Measurements from ENCODE around the gene STK17B.

Gene STK17B

DNA sequence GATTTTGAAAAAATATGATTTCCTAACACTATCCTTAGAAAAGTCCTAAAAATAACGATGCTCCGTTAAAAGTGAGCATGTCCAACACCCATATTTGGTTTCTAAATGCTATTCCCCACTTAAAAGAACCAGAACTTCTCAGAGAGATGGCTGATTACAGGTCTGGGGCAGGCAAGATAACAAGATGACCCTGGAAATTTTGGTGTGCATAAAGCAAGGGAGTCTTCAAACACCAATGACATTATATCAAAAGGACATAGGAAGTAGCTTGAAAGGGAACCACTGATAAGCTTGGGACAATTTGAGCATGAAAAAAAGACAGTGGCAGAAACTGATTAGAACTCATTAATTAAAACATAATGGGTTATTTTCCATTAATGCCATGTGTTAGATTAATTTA, 17.9 kb downstream of the STK17B start:
- no peak for DNase-seq

GRCh38 chr2:196149948-196150347, 21.4 kb downstream of the STK17B start:
- no peak for DNase-seq

GRCh38 chr2:196148736-196149135, 22.6 kb downstream of the STK17B start:
- DNase-seq, result no peak

DNA sequence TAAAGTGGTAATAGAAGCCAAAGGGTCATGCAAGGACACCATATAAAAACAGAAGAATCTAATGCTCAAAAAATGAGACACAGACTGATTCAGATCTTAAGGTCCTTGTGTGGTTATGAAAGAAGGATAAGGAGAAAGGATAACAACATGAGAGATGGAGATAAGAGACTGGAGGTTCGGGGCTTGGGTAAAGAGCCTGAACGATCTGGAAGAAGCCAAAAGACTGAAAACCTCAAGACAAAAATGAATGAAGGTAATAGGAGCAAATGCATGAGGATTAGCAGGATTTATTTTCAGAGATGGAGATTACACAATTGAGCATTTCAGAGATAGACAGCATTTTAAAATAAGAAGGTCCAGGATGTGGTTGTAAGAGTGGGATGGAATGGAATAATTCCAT, 26.1 kb downstream of the STK17B start:
- DNase-seq, result no peak

GRCh38 chr2:196144513-196145126, 26.8 kb downstream of the STK17B start:
- no peak for DNase-seq

DNA sequence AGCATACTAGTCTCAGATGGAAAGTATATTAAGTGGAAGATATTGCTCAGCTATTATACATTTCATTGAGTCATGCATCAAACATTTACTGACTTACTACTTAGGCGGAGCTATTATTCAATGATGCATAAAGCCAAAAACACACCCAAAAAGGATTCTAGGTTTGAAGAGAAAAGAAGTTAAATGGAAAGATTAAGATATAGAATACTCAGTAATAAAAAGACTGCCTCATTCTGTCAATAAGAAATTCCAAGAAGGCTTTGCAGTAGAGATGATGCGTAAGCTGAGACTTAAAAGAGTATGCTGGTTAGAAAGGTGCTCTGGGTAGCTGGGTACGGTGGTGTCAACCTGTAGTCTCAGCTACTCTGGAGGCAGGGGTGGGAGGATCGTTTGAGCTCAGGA, 27.6 kb downstream of the STK17B start:
- no peak for DNase-seq

- no peak for DNase-seq
These were observed 28.6 kb downstream of the STK17B start for GRCh38 chr2:196142825-196143224.

DNA sequence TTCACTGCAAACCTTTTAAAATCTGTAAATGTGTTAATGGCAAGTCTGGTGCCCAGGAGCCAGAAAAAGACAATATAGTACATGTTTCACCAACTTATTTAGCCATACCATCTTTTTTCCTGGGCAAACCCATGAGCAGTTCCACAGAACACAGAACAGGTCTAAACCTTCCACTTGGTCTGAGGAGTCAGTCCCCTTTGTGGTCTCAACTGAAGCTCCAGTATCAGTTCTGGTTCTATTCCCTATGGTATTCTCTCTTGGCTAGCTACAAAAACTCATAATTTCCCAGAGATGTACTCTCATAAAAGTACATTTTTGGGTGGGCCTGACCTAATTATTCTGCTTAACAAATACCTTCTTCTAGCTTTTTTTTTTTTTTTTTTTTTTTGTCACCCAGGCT, 31.2 kb downstream of the STK17B start:
- DNase-seq, result no peak

DNA sequence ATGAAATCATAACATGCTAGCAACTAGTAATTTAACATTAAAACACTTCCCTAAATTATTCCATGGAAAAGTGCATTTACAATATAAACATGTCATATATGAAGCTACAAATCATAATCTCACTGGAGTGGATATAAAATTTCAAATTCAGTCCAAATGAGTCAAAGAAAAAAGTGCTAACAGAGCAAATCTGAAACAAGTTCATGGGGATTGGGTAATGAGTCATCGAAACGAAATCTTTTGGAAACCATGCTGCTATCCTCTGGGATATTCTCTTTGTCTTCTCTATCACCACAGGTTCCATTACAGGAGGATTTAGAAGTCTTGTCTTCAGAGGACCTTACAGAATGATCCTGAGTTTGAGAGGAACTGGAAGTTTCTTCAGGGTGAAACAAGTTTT, 34.1 kb downstream of the STK17B start:
- no peak for DNase-seq

GRCh38 chr2:196136151-196136550, 35.2 kb downstream of the STK17B start:
- no peak for DNase-seq

DNA sequence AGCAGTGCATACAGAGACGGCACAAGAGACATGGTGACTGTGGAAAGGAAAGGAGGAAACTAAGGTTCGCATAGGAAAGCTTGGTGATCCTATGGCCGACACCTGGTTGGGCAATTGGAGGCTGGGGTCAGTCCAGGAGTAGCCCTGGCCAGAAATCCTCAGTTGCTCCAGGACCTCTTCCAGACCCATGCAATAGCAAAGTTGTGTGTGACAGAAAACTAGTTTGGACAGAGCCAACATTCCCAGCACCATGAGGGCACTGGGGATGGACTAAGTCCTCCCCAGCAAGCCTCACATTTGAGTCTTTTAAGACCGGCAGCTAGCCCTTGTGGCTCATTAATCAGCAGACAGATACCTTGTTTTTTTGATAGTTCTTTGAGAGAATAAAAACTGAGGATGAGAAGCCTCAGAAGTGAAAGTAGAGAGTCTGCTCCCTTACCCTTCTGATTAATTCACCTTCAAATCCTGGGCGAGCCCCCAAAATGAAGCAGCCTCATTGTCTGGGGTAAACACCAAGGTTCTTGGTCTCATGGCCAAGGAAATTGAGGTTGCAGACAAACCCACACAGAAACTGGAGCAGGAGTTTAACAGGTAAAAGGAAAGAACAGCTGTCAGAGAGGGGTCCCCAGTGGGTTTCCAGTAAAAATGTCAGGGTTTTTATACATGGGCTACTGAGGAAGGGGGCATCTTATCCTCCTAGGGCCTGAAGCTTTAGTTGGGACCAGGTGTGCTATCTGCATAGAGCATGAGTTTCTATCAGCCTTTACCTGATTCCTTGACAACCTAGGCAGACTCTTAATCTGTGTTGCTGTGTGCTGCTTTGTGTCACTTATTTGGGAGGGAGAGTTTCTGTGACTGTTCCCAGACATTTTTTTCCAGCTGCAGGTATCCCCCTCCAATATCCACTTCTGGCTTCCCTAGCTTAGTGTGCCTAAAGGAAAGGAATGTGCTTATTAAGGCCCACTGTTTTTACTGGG, 39.1 kb downstream of the STK17B start:
- peak; percentile 4 to 40 (median 12) for DNase-seq

- DNase-seq, result peak; percentile 21 to 37 (median 31)
These were observed 39.9 kb downstream of the STK17B start for GRCh38 chr2:196131384-196131937.

DNA sequence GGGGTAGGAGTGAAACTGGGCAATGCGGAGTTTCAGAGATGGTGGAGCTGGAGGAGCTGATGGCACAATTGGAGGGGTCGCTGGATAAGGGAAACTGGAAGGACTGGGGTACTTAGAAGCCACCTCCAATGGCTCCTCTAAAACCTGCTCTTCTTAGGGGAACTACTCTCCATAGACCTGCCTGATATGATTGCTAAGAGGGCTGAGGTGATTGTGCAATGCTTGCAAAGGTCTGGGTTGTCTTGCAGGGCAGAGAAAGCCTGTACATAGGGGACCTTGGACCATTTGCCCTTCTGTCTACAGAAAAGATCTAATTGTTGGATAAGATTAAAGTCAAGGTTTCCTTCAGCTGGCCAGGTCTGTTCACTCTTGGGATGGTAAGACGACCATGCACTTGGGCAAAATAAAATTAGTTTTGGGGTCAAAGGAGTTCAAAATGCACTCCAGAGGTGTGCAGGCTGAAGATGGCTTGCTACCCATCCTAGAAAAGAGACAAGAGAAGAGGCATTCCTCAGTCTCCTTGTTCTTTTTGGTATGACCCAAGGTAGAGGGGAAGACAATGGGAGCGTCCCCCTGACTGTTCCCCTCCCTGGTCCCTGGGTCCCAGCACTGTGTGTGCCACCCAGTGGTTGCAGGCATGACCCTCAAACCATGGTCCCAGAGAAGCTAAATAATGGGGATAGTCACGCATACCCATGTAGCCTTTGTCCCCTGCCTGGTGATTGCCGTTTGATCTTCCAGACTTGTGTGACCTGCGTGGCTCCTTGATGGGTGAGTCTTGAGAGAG, 41.1 kb downstream of the STK17B start:
- DNase-seq, result no peak

DNA sequence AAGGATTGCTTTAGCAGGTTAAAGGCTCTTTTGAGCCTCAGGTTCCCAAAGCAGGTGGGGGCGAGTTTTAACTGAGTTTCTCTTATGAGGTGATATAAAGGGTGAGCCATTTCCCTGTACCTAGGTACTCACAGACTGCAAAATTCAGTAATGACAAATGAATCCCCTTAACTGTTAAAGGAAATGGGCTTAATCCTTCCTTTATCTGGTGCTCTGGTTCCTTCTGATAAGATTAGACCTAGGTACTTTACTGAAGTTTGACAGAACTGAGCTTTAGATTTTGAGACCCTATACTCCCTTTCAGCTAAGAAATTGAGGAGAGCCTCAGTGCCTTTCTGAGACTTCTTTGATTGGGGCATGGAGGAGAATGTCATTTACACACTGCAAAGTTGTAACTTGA, 42.6 kb downstream of the STK17B start:
- no peak for DNase-seq

DNA sequence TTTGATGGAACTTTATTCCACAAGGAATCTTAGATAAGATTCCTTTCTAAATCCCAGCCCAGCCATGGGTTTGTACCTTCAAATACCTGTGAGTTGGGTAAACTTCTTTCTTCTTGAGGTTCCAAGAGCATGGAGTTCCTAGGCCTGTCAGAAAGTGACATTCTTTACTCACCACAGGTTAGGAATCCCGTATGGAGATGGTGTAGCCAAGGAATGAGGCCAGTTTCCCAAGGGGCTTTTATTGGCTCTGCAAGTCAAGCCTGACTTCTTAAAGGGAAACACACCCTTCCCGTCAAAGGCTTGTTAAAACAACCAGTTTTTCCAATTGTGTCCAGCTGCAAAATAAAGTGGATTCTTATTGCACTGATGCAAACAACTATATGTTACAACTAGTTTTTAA, 45.8 kb downstream of the STK17B start:
- no peak for DNase-seq

DNA sequence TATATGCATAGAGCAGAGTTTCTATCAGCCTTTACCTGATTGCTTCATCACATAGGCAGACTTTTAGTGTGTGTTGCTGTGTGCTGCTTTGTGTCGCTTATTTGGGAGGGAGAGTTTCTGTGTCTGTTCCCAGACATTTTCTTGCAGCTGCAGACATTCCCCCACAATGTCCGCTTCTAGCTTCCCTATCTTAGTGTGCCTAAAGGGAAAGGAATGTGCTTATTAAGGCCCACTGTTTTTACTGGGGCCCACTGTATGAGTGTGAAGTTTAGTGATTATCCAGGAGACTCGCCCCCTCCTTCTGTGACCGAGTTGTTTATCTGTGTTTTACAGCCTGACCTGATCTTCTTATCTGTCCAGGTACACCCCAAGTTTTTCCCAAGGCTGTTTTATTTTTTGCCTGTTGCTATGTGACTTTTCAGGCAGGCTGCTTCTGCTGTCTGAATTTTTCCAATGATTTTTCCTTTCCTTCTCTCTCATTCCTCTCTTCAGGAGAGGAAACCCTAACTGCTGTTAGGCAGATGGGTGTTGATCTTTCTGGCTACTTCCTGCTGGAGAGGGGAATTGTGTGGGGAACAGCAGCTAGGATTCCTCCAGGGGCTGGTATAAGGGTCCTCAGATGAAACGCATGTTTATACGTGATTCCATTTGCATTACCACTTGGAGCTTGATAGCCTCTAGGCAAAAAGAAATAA, 47.6 kb downstream of the STK17B start:
- no peak for DNase-seq

- DNase-seq, result no peak
These were observed 51.5 kb downstream of the STK17B start for GRCh38 chr2:196119926-196120325.

DNA sequence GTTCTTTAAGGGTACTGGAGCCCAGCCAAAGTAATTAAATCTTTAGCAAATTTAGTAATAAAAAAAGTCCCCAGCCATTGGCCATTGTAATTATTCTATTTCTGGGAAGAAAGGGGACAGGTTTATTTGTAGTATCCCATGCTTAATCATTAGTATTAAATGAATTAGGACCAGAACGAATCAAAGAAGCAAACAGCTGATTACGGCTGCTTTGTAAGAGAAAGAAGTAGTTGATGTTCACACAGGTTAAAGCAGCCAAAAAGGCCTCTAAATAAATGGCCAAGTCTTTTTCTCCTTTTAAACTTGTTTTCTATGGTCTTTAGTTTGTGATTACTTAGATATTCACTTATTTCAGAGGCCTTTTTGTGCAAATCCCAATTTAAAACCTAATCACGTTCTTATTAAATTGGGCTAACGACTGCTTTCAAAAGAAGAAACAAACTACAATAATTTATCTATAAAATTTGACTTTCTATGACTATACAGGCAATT, 54.1 kb downstream of the STK17B start:
- no peak for DNase-seq

DNA sequence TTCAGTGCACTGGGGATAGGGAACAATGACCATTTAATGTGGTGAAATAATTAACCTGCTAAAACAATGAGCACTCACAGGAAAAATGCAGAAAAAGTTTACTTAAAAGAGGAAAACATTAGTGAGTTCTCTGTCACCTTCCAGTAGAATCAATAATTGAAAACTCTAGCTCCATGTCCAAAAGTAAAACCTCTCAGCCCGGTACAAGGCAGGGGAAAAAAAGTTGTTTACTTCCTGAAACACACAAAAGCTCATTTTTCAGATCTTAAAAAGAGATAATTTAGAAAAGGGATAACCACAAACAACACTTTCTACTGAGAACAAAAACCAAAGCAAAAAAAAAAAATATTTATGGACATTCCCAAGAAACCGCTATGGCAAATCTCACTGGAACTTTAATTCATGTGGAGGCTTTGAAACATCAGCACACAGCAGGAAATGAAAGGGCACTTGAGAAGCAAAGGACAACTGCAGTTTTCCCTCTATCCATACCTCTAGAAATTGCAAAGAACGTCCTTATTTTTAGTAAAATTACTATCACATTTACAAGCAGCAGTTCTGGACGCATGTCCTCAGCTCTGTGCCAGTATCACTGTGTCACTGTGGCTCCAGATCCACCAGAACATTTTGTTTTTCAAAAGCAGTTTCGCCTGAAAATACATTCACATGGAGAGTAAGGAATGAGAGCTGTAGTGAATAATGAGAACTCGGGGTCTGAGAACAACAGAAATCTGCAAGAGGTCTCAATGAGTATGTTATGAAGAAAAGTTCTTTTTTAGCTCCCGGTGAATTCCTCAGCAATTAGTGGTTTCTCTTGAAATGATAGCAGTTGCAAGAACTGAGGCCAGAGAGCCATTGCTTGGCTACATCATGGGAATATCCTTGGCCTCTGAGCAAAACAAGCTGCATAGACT, 58.1 kb downstream of the STK17B start:
- DNase-seq, result no peak

DNA sequence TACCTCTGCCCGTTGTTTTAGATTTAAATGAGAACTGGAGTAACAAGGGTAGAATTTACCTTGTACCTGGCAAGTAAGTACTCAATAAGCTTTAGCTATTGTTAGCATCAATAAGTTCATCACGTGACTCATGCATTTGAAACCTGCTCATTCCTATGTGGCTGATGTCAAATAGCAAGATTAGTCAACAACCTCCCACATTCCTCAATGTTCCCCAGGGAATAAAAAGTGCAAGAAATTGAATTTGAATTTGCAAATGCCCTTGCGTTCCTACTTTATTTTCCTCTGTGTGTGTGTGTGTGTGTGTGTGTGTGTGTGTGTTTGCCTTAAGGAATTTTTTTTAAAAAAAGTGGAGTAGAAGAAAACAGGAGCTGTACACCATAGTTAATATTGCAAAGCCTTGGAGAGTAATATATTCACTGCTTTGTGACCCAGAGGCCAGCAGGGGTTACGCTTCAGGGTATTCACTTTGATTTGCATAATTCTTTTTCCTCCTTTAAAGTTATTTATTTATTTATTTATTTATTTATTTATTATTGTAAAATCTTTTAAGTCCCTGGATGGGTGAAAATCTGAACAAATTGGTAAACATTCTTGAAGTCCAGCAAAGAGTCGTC, 58.9 kb downstream of the STK17B start:
- DNase-seq, result no peak

DNA sequence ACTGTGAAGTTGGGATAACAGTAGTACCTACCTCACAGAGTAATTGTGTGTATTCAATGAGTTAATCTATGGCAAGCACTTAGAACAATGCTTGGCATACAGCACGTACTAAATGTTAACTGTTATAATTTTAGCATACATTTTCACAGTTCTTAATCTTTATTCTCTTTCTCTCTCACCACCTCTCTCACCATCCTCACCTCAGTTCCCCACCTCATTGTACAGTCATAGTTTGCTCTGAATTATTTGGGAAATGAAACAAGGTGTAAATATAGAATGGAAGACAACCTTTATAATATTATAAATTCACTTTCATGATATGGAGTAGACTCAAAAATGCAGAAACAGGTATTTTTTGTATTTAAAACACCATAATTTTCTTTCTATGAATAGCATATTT, 62.8 kb downstream of the STK17B start:
- no peak for DNase-seq

All from activated CD4-positive, CD25-positive, alpha-beta regulatory T cell (primary cell).